GM06990 (cell line): ENCODE data around the gene UGT1A5.

ENCODE experiments used
- DNase-seq: peaks from one replicate; pipeline ENCODE4 v3.0.0-alpha.2; 2011; ENCODE audit not compliant: insufficient read length; ENCODE audit errors: extremely low read depth
- H3K27me3 ChIP-seq: replicated peaks from 2 replicates; pipeline ENCODE4 v1.6.0; 2011; ENCODE audit warnings: low read length; ENCODE audit not compliant: control insufficient read depth, insufficient read depth
- H3K36me3 ChIP-seq: 2 replicates; pipeline ENCODE4 v1.5.1; 2011; ENCODE audit warnings: low read length; ENCODE audit not compliant: control insufficient read depth, insufficient read depth
- H3K4me3 ChIP-seq: replicated peaks from 2 replicates; pipeline ENCODE4 v1.5.1; 2011; ENCODE audit warnings: low read depth, mild to moderate bottlenecking, control low read depth, low read length
- CTCF ChIP-seq: IDR thresholded peaks from 2 replicates; pipeline ENCODE4 v1.5.1; 2011; ENCODE audit warnings: low read length, control low read depth, mild to moderate bottlenecking, inconsistent platforms; ENCODE audit not compliant: insufficient read depth, poor library complexity, severe bottlenecking

The UGT1A5 gene

GRCh38 chr2:233706720-233707119 is 6.0 kb upstream of the UGT1A5 start:
- DNase-seq, result no peak
- no peak overlapping the region for H3K4me3 ChIP-seq
- no peaks in the 10 kb centered on the region for H3K27me3 ChIP-seq
- TF ChIP-seq CTCF, result no peak
- H3K36me3 ChIP-seq, result no peaks in the 10 kb centered on the region

- H3K27me3 ChIP-seq, result no peaks in the 10 kb centered on the region
- TF ChIP-seq CTCF, result no peak
- H3K4me3 ChIP-seq, result no peak overlapping the region
- DNase-seq, result no peak
- no peaks in the 10 kb centered on the region for H3K36me3 ChIP-seq
Measured at GRCh38 chr2:233707940-233708644, 4.6 kb upstream of the UGT1A5 start.

GRCh38 chr2:233708942-233709341 is 3.8 kb upstream of the UGT1A5 start:
- H3K36me3 ChIP-seq, result no peaks in the 10 kb centered on the region
- TF ChIP-seq CTCF, result no peak
- H3K27me3 ChIP-seq, result no peaks in the 10 kb centered on the region
- no peak overlapping the region for H3K4me3 ChIP-seq
- no peak for DNase-seq

- no peak overlapping the region for H3K4me3 ChIP-seq
Measured at GRCh38 chr2:233711312-233712008, 1.2 kb upstream of the UGT1A5 start.

GRCh38 chr2:233713262-233713615 is 532 bp downstream of the UGT1A5 start:
- no peak overlapping the region for H3K4me3 ChIP-seq
- TF ChIP-seq CTCF, result no peak
- H3K27me3 ChIP-seq, result no peaks in the 10 kb centered on the region
- no peak for DNase-seq
- H3K36me3 ChIP-seq, result no peaks in the 10 kb centered on the region

More at GRCh38 chr2:233711312-233712008, 1.2 kb upstream of the UGT1A5 start:
- Histone ChIP-seq H3K36me3 (no peaks in the 10 kb centered on the region), H3K27me3 (no peaks in the 10 kb centered on the region)
- no peak for DNase-seq
- TF ChIP-seq CTCF, result peak; percentile 96
